Progenitor cell of endocrine pancreas (in vitro differentiated cells): ENCODE measurements around the gene KIF1A. TPM values are rescaled to one million over a fixed set of nuclear protein-coding genes. Genes with fewer than 3 reads are reported as not detected.

Source experiments
- DNase-seq: peaks from one replicate; pipeline ENCODE4 v3.0.0; 2021; ENCODE audit warnings: low spot score; ENCODE audit not compliant: unreplicated experiment
- H3K27ac Mint-ChIP-seq: 2 replicates; pipeline ENCODE4 v1.8.0; 2021; ENCODE audit warnings: mild to moderate bottlenecking, moderate library complexity, mixed read lengths
- H3K27me3 Mint-ChIP-seq: 2 replicates; pipeline ENCODE4 v1.8.0; 2021; ENCODE audit warnings: mixed read lengths
- H3K36me3 Mint-ChIP-seq: 2 replicates; pipeline ENCODE4 v1.8.0; 2022; ENCODE audit warnings: mixed read lengths; ENCODE audit not compliant: insufficient read depth
- H3K4me1 Mint-ChIP-seq: 2 replicates; pipeline ENCODE4 v1.8.0; 2021; ENCODE audit warnings: low read depth, mixed read lengths
- H3K4me3 Mint-ChIP-seq: 2 replicates; pipeline ENCODE4 v1.8.0; 2021; ENCODE audit warnings: low read depth, mild to moderate bottlenecking, moderate library complexity, mixed read lengths
- H3K9me3 Mint-ChIP-seq: 2 replicates; pipeline ENCODE4 v1.8.0; 2021; ENCODE audit warnings: low read depth, mixed read lengths
- CTCF ChIP-seq: fragments of 200-600 bp; sonication (generic); IDR thresholded peaks from one replicate; pipeline ENCODE4 v1.5.0; 2021; ENCODE audit warnings: antibody characterized with exemption, mild to moderate bottlenecking; ENCODE audit not compliant: unreplicated experiment
- total RNA-seq: library from RNA; stranded (reverse); gene quantifications from 2 replicates; pipeline ENCODE4 v1.2.1, GENCODE V29; 2021

KIF1A gene
- total RNA-seq, 1 donor from 2014 or later: 132 TPM

GRCh38 chr2:240864475-240864874 lies 44.5 kb upstream of the KIF1A start:
- Mint-ChIP-seq H3K9me3 (no peaks in the 10 kb centered on the region), H3K4me1 (peaks cover 11% of the 10 kb centered on the region), H3K27me3 (peaks cover 25% of the 10 kb centered on the region), H3K36me3 (no peaks in the 10 kb centered on the region), H3K27ac (no peak overlapping the region), H3K4me3 (no peak overlapping the region)
- TF ChIP-seq CTCF: no peak
- DNase-seq: no peak

DNA sequence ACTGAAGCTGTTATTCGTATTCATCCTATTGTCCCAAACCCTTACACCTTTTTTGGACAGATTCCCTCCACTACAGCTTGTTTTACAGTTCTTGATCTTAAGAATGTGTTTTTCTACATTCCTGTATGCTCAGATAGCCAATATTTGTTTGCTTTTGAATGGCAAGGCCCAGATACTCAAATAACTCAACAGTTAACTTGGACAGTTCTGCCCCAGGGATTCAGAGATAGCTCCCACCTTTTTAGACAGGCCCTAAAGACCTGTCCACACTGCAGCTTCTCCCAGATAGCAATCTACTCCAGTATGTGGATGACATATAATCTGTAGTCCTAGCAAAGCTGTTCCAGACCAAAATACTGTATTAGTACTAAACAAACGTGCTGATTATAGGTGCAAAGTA lies 41.5 kb upstream of the KIF1A start:
- Mint-ChIP-seq H3K27me3 (peaks cover 27% of the 10 kb centered on the region), H3K27ac (no peak overlapping the region), H3K36me3 (no peaks in the 10 kb centered on the region), H3K9me3 (no peaks in the 10 kb centered on the region), H3K4me1 (peaks cover 7% of the 10 kb centered on the region), H3K4me3 (no peak overlapping the region)
- DNase-seq: no peak
- TF ChIP-seq CTCF: no peak

DNA sequence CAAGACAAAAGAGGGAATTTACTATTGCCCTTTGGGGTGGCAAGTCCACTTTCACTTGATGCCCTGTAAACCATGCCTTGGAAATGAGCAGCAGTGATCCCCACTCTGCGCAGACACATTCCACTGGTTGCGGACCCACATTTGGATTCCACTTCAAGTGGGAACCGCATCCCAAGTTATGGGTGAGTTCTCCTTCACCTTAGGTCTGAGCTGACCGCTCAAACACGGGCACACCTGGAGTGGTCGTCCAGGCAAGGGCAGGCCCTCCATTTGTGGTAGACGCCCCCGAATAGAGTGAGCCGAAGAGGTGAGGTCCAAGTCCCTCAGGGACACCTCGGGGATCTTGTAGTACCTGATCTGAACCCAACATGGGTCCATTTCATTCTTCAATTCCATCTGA lies 38.9 kb upstream of the KIF1A start:
- Mint-ChIP-seq H3K27me3 (peaks cover 15% of the 10 kb centered on the region), H3K9me3 (peaks cover 4% of the 10 kb centered on the region), H3K36me3 (no peaks in the 10 kb centered on the region), H3K4me1 (peaks cover 7% of the 10 kb centered on the region), H3K27ac (no peak overlapping the region), H3K4me3 (no peak overlapping the region)
- no peak for TF ChIP-seq CTCF
- no peak for DNase-seq

- peaks cover 10% of the 10 kb centered on the region for H3K27me3 Mint-ChIP-seq
- H3K9me3 Mint-ChIP-seq: peaks cover 4% of the 10 kb centered on the region
- TF ChIP-seq CTCF: no peak
- H3K4me3 Mint-ChIP-seq: no peak overlapping the region
- no peak overlapping the region for H3K27ac Mint-ChIP-seq
- H3K36me3 Mint-ChIP-seq: no peaks in the 10 kb centered on the region
- no peak for DNase-seq
- peaks cover 7% of the 10 kb centered on the region for H3K4me1 Mint-ChIP-seq
Measured at GRCh38 chr2:240858321-240858720, 38.3 kb upstream of the KIF1A start.

DNA sequence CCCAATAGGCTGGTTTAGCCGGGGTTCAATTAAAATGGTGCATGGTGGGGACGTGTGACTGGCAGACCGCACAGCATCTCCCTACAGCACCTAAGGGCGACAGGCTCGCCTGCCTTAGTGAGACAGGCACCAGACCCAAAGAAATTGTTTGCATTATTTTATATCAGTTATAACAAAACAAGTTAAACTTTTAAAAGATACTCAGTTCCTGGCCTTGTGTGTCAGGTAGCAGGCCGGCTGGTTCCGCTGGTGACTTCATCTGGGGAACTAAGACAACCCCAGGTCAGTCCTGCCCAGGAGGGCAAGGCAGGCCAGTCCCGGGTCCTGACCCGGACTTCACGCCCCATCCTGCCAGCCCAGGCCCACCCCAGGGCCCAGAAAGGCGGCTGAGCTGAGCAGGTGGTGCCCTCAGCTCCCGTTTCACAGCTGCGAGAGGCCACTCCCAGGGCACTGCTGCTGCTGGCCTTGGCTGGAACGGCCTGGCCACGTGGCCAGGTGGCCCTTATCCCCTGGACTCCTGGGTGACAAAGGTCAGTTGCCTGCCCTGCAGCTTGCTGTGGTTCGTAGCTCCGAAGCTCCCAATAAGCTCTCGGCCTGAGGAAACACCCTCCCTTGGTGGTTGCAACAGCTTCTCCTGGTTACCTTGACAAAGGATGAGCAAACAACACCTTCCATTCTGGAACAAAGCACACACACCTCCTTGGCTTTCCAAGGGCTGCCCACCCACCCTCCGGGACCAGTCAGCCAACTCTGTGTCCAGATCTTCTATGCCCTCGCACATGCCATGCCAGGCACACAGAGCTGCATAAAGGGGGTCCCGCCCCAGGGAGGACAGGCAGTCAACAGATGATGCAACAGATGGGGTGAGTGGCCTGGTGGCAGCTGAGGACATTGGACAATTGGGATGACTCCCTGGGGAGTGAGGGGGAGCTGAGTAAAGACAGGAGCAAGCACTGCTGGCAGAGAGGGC lies 37.3 kb upstream of the KIF1A start:
- Mint-ChIP-seq H3K36me3 (no peaks in the 10 kb centered on the region), H3K27ac (peak overlapping the region; percentile 47), H3K4me1 (peaks cover 7% of the 10 kb centered on the region), H3K4me3 (no peak overlapping the region), H3K9me3 (peaks cover 4% of the 10 kb centered on the region), H3K27me3 (peaks cover 7% of the 10 kb centered on the region)
- no peak for DNase-seq
- no peak for TF ChIP-seq CTCF
